GM15510 (cell line): ENCODE data around the gene TXN.

Experiments used
- POLR2A ChIP-seq: IDR thresholded peaks from 3 replicates; pipeline ENCODE4 v1.6.1; 2011; ENCODE audit warnings: borderline replicate concordance; ENCODE audit not compliant: insufficient read length; ENCODE audit errors: extremely low read depth

Gene TXN

DNA sequence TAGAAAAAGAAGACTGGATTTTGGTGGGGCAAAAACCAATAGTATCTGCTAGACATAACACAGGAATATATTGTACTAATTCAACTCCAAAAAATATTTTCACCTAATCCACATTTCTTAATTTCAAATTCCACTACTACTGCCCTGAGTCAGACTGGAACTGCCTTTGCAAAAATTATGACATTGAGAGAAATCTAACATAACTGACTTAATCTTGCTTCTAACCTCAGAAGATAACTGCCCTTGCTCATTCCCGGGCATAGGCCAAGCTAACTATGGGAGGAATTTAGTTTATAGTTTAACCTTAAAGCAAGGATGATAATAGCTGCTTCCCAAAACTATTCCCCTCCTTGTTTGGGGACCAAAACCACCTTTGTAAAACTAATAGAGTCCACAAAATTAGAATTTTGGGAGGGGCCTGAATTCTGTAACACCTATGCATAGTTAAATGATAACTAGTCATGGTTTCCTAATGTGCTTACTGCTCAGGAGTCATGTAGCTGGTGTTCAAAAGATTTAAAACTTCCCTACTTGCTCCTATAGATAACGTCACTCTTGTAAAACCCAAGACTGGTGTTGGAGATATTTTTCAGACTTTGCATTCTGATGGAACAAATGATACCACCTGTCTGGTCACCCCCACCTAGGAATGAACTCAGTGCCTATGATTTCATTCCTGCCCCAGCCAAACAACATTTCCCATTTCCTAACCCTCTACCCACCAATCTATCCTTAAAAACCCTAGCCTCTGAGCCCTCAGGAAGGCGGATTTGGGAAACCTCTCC lies 14.1 kb upstream of the TXN start:
- TF ChIP-seq POLR2A, result no peak

DNA sequence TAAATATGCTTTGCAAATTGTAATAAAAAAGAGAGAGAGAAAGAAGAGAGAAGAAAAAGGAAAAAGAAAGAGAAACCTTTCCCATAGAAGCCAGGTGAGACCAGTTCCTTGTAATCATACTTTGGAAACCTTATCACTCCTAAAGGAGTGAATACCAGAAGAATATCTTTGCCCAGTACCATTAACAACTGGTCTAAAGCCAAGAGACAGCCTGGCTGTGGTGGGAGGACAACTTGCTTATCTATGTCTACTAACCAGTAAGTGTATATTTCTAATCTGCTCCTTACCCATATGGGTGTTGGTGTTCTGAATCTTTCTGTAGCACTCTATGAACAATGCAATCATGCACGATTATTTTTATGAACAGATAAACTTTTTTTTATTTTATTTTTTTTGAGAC lies 10.5 kb upstream of the TXN start:
- no peak for TF ChIP-seq POLR2A

DNA sequence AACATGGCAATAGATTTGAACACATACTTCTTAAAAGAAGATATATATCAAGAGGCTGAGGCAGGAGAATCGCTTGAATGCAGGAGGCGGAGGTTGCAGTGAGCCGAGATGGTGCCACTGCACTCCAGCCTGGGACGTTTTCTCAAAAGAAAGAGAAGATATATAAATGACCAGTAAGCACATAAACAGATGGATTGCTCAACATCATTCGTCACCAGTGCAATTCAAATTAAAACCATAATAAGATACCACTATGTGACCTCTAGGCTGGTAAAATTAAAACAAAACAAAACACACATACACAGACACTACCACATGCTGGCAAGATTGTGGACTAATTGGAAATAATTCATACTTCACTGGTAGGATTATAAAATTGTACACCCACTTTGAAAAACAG lies 5.3 kb upstream of the TXN start:
- no peak for TF ChIP-seq POLR2A

DNA sequence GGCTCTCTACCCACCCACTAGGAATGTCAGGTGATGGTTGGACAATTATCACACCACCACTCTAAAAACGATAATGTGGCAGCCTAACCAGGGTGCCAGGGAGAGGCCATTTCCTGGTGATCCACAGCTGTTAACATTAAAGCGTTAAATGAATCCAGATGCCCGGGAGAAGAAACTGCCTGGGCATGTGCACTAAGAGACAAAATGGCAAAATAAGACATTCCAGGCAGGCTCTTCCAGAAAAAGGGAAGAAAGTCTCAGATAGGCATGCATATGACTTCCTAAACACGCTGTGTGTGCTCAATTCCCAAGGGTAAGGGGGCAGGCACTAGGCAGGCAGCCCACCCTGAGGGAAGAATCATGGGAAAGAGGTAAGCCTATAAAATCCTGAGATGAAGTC lies 4.6 kb upstream of the TXN start:
- TF ChIP-seq POLR2A, result no peak

DNA sequence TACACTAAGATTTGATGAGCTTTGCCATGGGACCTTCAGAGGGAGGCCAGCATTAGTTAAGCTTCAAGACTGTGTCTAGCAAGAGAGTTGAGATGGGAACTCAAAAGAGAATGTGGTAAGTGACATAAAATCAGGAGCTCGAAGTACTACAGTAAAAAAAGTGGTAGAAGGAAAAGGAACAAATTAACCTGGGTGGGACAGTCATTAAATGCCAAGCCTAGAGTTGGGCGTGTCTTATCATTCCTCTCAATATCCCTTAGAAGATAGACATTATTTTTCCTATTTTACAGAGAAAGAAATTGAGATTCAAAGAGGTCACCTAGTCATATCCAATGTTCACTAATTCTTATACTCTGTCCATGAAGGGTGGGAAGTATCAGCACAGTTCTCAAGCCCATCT lies 3.3 kb upstream of the TXN start:
- no peak for TF ChIP-seq POLR2A

DNA sequence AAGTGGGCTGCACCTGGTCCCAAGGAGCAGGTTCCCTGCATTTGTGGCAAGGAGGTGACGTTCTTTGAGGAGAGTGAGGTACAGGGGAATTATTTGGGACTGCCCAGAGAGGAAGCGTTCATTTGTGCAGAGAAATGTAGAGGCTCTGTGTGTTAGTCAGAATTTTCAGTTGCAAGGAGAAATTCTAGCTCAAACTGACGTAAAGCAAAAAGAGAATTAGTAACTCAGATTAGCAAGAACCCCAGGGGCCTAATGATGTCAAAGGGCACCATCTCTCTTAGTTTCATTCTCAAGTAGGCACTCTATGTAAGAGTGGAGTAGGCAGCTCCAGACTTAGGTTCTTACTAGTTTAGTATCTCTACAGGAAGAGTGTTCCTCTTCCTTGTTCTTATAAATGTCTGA lies 2.4 kb upstream of the TXN start:
- TF ChIP-seq POLR2A, result no peak

DNA sequence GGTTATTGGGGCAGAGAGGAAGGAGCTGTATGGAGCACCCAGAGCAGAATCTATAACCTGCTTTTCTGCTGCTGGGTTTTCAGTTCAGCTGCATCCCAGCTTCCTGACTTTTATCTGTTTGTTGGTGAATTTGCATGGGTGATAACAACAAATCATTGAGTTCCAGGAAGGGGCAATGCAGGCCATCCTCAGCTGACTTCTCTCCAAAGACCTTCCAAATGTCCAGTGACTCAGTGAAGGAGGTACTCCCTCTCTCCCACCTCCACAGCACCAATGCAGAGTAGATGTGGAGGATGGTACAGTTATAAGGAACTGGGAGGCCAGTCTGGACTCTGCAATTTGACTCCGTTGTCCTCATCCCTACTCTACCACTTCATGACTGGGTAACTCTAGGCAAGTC lies 1.6 kb upstream of the TXN start:
- no peak for TF ChIP-seq POLR2A

DNA sequence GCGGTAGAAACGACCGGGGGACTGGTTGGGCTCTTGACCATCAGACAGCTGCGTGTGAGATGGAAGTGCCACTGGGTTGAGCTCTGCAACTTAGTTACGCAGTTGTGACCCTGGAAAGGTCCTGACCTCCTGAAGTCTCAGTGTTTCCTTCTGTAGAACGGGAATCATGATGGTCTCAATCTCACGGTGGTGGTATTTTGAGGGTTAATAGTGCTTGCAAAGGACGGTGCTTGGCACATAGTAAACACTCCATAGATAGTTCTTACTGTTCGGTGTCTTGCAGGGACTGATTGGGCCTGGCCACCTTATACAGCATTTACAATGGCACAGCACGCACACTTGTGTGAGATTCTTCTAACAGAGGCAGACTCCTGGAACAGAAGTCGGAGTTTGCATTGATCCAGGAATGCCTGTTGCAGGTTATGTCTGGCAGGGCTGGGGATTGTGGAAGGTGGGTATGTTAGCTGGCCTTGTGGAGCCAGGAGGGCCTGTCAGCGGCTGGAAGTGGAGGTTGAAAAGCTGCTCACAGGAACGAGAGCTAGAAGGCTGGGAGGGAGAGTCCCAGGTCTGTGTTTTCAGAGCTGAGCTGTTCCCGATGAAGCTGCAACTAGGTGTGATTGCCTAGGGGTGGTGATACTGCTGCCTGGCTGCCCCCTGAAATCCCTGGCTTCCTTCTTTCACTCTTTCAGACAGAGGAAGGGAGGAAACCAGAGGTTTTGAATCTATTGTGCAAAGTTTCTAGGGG lies 962 bp upstream of the TXN start:
- TF ChIP-seq POLR2A, result no peak

DNA sequence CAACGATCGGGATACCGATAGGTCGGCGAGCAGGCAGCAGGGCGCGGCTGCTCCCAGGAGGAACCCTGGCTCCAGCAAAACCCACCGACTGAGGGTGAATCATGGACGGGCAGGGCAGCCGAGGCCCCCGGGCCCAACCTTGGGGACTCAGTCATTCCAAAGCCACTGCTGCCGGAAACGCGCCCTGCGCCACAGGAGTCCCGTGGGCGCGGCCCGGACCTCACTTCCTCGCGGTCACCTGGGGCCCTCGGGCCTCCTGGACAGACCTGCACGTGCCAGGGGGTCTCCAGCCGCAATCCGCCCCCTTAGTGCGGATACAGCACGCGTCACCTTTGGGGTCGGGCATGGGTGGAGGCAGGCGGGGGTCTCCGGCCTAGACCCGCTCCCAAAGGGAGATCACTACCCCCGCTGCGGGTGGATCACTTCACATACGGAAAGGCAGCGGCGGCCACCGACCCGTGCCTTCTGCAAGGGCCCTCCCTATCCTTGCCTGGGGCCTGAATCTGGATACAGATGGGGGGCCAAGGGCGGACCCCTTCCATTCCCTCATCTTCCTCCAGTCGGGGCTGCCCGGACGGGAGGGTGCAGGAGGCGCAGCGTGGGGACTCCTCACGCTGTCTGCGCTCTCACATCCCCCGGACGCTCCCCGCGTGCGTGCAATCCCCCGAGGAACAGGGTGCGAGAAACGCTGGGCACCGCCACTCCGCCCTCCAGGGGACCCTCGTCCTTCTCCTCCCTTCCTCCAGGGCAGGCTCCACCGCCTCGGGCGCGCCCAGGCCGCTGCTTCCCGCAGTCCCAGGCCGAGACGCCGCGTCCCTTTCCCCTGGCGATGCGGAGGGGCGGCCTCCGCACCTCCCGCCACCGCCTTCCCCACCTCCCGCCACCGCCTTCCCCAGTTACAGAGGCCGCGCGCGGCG lies 586 bp downstream of the TXN start:
- TF ChIP-seq POLR2A, result no peak

DNA sequence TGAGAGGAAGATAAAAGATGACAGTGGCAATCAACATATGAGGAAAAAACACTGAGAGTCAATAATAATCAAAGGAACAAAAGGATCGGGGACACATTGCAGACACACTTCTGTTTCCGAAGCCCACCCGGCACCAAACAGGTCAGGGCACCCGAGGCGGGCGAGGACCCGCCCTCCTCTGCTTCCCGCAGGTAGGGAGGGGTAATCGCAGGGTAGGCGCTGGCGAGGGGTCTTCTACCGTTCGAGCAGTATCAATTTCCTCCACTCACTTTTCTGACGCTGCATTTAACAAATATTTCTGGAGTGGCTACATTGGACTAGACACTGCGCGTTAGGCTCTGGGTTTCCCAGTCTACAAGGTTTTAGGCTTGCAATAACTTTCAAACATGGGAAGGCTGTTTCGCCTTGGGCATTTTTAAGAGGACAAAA lies 1.3 kb downstream of the TXN start:
- TF ChIP-seq POLR2A, result no peak

DNA sequence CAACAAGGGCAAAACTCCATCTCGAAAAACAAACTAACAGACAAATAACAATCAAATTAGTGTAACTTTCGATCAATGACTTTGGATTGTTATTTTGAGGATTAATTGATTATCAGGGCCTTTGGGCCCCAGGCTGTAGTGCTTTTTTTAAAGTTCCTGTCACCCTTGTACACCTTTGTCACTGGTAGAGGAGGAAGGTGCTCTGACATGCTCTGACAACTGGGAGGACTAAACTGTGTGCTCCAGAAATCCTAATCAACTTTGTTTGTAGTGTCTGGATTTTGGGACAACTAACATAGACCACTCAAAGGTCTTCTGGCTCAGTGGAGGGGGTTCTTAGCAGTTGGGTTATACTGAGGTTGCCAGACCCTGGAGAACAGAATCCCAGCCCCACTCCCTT lies 1.8 kb downstream of the TXN start:
- TF ChIP-seq POLR2A, result no peak

DNA sequence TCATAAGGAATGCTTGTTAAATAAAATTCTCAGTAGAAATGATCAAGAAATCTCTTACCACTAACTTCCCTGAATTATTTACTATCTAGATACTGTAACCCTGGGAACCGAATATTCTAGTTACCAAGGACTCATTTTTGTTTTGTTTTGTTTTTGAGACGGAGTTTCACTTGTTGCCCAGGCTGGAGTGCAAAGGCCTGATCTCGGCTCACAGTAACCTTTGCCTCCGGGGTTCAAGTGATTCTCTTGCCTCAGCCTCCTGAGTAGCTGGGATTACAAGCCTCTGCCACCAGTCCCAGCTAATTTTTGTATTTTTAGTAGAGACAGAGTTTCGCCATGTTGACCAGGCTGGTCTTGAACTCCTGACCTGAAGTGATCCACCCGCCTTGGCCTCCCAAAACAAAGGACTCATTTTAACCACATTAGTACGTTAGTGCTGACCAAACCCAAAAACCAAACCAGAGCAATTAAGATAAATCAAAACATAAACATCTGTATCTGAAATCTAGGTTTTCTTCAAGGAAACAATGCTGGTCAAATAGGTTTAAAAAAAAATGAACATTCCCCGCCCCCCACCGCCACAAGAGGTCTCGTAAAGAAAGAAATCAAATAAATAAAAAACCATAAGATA lies 3.7 kb downstream of the TXN start:
- TF ChIP-seq POLR2A, result no peak

DNA sequence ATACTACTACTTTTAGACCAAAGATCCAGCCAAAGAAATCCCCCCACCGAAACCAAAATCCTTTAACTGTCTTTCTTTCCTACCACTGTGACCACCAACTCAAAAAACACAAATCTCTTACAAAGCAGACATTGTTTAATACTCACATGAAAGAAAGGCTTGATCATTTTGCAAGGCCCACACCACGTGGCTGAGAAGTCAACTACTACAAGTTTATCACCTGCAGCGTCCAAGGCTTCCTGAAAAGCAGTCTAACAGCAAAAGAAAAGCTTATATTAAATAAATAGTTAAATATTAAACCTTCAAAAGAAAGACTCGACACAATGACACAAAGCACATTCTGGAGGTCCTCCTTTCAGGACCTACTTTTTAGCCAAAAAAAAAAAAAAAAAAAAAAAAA lies 5.1 kb downstream of the TXN start:
- TF ChIP-seq POLR2A, result no peak

DNA sequence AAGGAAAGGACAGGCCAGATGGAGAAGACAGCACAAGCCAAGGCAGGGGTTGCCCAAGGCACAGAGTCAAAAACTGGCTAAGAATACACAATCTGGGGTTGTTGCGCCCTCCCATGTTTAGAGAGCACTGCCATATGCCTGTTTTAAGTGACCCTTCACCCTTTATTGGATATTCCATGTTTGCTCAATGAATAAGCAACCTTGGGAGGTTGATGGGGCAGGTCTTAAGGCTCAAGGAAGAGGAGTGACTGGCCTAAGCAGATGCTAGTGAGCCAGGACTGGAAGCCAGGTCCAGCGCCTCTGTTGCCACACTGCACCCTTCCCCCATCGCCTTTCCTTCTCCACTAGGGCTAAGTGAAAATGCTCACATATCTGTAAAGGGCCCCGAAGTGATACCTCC lies 6.7 kb downstream of the TXN start:
- no peak for TF ChIP-seq POLR2A

DNA sequence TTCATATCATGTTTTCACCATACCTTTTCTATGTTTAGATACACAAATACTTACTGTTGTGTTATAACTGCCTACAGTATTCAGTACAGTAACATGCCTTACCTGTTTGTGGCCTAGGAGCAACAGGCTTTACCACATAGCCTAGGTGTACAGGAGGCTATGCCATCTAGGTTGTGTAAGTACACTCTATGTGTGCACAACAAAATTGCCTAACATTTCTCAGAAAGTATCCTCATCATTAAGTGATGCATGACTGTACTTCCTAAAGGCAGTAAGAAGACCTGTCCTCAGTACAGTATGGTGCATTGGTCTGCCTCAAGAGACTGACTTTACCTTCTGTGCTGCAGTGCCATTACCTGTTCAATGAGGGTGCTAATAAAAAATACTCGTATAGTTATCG lies 7.9 kb downstream of the TXN start:
- TF ChIP-seq POLR2A, result no peak

DNA sequence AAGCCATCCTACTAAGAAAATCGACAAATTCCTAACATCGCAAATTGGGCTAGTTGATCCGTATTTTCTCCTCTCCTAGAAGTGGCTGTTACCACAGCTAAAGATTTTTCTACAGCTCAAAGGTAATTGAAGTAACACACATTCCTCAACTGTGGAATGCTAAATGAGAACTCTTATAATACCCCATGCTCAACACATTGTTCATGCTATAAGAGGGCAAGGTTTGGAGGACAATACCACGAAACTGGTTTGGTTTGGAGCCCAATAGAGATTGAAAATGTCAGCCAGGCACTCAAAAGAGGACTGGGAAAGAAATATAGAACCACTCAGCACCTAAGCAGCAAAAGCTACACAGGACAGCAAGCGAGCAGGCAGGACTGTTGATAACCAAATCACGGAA lies 10.1 kb downstream of the TXN start:
- no peak for TF ChIP-seq POLR2A

DNA sequence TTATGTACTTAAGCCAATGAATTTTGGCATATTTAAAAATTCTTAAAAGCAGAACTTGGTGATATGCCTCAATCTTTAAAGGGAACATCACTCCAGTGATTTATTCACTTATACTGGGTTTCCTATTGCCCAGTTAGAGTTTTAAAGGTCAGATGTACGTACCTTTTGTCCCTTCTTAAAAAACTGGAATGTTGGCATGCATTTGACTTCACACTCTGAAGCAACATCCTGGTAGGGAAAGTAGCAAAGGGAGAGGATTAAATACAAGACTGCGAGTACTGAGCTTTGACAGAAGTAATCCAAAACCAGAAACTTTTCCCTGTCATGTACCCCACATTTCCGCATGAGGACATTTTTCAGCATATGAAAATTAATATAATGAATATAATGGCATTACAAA lies 11.7 kb downstream of the TXN start:
- no peak for TF ChIP-seq POLR2A
